ENCODE results near the gene SMAD9. TPM values are rescaled to one million over a fixed set of nuclear protein-coding genes. Genes with fewer than 3 reads are reported as not detected.
A peak's percentile ranks its signal among the peaks of the same experiment; 100 is the strongest.

SMAD9 gene
- total RNA-seq, 1 donor, result 4.7 TPM

DNA sequence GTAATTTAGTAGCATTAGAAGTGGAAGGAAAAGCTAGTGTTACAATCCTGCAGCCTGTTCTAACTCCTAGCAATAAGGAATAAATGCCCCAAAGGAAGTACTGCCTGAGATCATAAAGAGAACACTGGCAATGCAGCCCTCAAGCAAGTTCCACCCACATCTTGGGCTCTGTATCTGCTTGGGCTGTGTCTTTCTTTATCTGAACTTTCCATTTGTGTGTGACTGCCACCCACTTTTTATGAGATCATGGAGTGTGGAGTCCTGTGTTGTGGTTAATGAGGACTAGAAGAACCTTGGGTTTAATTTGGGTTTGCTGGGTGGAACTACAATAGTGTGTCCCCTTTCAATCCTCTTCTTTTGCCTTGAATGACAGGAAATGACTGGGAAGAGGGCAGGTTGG is 62.8 kb downstream of the SMAD9 start:
- no peak overlapping the region for H2AFZ ChIP-seq (ENCODE audit: low read length)

DNA sequence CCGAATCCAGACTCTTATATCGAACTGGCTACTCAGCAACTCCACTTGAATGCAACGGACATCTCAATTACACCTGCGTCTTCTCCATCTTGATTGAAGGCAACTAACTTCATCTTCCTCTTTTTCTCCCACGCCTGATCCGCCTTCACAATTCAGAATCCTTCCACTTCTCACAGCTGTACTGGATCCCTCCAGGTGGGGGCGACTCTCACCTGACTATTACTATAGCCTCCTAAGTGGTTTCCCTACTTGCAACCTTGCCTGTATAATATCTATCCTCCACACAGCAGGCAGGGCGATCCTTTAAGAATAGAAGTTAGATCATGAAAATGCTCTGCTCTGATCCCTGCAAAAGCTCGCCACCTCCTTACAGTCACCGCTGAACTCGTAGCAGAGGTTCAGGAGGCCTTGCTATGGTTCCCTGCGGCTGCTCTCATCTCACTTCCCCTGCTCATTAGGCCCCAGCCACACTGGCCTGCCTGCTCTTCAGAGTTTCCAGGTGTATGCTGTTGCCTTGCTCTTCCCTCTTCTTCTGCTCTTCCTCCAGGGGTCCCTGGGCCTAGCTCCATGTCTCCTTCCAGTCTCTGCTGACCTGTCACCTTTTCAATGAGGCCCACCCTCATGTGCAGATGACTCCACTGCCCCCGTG is 69.1 kb downstream of the SMAD9 start:
- no peak for DNase-seq (ENCODE audit: insufficient read length, low spot score, missing footprints)
- H2AFZ ChIP-seq (ENCODE audit: low read length), result no peak overlapping the region
- H3K79me2 ChIP-seq (ENCODE audit: insufficient read depth, low read length), result no peaks in the 10 kb centered on the region
- H3K4me1 ChIP-seq (ENCODE audit: insufficient read depth, low read length), result no peaks in the 10 kb centered on the region
- no peaks in the 10 kb centered on the region for H3K9me3 ChIP-seq (ENCODE audit: low read depth, low read length)
- peaks cover 6% of the 10 kb centered on the region for H3K36me3 ChIP-seq (ENCODE audit: insufficient read depth, low read length)
- H3K27me3 ChIP-seq (ENCODE audit: insufficient read depth, low read length), result no peaks in the 10 kb centered on the region
- no peaks in the 10 kb centered on the region for H4K20me1 ChIP-seq (ENCODE audit: insufficient read depth, low read length)
- TF ChIP-seq, protein P1, sequence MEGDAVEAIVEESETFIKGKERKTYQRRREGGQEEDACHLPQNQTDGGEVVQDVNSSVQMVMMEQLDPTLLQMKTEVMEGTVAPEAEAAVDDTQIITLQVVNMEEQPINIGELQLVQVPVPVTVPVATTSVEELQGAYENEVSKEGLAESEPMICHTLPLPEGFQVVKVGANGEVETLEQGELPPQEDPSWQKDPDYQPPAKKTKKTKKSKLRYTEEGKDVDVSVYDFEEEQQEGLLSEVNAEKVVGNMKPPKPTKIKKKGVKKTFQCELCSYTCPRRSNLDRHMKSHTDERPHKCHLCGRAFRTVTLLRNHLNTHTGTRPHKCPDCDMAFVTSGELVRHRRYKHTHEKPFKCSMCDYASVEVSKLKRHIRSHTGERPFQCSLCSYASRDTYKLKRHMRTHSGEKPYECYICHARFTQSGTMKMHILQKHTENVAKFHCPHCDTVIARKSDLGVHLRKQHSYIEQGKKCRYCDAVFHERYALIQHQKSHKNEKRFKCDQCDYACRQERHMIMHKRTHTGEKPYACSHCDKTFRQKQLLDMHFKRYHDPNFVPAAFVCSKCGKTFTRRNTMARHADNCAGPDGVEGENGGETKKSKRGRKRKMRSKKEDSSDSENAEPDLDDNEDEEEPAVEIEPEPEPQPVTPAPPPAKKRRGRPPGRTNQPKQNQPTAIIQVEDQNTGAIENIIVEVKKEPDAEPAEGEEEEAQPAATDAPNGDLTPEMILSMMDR (IDR thresholded peaks at IDR 0.05; ENCODE audit: extremely low read depth, low read depth, low read length), result peak; percentile 37
- no peak overlapping the region for H3K27ac ChIP-seq (ENCODE audit: low read depth, low read length)
- no peak overlapping the region for H3K4me3 ChIP-seq (ENCODE audit: insufficient read depth, low read length)
- no peak overlapping the region for H3K4me2 ChIP-seq (ENCODE audit: insufficient read depth, low read length)

More for the DNA sequence above, 62.8 kb downstream of the SMAD9 start:
- H3K79me2 ChIP-seq (ENCODE audit: insufficient read depth, low read length), result no peaks in the 10 kb centered on the region
- no peak overlapping the region for H3K4me2 ChIP-seq (ENCODE audit: insufficient read depth, low read length)
- H3K27ac ChIP-seq (ENCODE audit: low read depth, low read length), result no peak overlapping the region
- no peaks in the 10 kb centered on the region for H3K27me3 ChIP-seq (ENCODE audit: insufficient read depth, low read length)
- TF ChIP-seq, protein P1 (IDR thresholded peaks at IDR 0.05; ENCODE audit: extremely low read depth, low read depth, low read length), result no peak
- peaks cover 8% of the 10 kb centered on the region for H3K36me3 ChIP-seq (ENCODE audit: insufficient read depth, low read length)
- H3K4me3 ChIP-seq (ENCODE audit: insufficient read depth, low read length), result no peak overlapping the region
- DNase-seq (ENCODE audit: insufficient read length, low spot score, missing footprints), result no peak
- H3K4me1 ChIP-seq (ENCODE audit: insufficient read depth, low read length), result no peaks in the 10 kb centered on the region
- no peaks in the 10 kb centered on the region for H4K20me1 ChIP-seq (ENCODE audit: insufficient read depth, low read length)
- no peaks in the 10 kb centered on the region for H3K9me3 ChIP-seq (ENCODE audit: low read depth, low read length)

DNA sequence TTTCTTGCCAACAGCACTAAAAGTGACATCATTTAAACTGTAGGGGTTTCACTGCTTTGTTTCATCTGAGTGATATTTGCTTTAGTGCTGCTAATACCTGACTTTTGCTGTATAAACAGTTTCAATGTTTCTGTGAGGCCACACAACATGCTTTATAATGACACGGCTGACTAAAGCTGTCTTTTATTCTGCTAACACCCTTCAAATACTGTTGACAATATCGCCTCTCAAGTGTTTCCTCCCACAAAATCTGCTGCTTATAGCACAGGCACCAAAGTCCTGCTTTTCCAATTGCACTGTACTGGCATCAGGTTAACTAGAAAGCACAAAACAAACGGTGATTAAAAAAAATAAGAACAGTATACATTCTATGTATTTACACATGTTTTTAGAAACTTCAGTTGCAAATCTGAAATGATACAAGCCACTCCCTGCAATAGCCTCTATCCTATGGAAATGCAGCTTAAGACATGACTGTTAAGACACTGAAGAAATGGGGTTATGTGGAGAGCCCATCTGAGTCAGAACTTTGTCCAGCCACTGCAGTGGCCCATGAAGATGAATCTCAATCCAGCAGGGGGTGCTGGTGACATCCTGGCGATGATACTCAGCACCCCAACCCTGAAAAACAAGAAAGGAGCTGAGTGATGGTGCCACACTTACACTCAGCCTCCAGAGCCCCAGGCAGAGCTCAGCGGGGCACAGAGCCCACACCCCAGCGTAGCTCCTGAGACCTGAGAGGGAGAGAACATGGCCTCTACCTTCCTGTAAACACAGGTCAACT is 71.6 kb downstream of the SMAD9 start:
- Histone ChIP-seq H2AFZ (ENCODE audit: low read length) (no peak overlapping the region), H3K27me3 (ENCODE audit: insufficient read depth, low read length) (no peaks in the 10 kb centered on the region), H3K4me3 (ENCODE audit: insufficient read depth, low read length) (no peak overlapping the region), H3K4me2 (ENCODE audit: insufficient read depth, low read length) (no peak overlapping the region), H3K79me2 (ENCODE audit: insufficient read depth, low read length) (no peaks in the 10 kb centered on the region), H3K9me3 (ENCODE audit: low read depth, low read length) (no peaks in the 10 kb centered on the region), H3K27ac (ENCODE audit: low read depth, low read length) (no peak overlapping the region), H3K36me3 (ENCODE audit: insufficient read depth, low read length) (peaks cover 6% of the 10 kb centered on the region), H4K20me1 (ENCODE audit: insufficient read depth, low read length) (no peaks in the 10 kb centered on the region), H3K4me1 (ENCODE audit: insufficient read depth, low read length) (no peaks in the 10 kb centered on the region)
- TF ChIP-seq, protein P1 (IDR thresholded peaks at IDR 0.05; ENCODE audit: extremely low read depth, low read depth, low read length), result peak; percentile 50
- no peak for DNase-seq (ENCODE audit: insufficient read length, low spot score, missing footprints)

DNA sequence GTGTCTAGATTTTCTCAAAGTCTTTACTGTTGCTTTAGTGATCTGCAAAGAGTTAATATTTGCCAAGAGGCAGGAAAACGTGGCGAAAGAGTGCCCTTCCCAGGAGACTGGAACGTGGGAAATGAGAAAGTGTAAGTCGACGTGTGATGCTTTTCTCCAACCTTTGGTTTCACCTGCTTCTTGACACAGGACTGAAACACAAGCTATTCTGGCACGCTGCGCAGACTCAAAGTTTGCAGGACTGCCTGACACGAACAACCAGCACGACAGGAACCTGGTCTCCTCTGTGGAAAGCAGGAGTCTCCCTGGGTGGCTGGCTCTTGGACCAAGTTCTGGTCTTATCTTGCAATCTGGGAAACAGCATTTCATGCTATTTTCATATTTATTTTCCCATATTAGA is 72.4 kb downstream of the SMAD9 start:
- no peaks in the 10 kb centered on the region for H3K9me3 ChIP-seq (ENCODE audit: low read depth, low read length)
- no peak overlapping the region for H3K27ac ChIP-seq (ENCODE audit: low read depth, low read length)
- no peak for DNase-seq (ENCODE audit: insufficient read length, low spot score, missing footprints)
- no peak overlapping the region for H3K4me2 ChIP-seq (ENCODE audit: insufficient read depth, low read length)
- TF ChIP-seq, protein P1 (IDR thresholded peaks at IDR 0.05; ENCODE audit: extremely low read depth, low read depth, low read length), result no peak
- no peaks in the 10 kb centered on the region for H3K27me3 ChIP-seq (ENCODE audit: insufficient read depth, low read length)
- no peak overlapping the region for H3K4me3 ChIP-seq (ENCODE audit: insufficient read depth, low read length)
- no peaks in the 10 kb centered on the region for H3K4me1 ChIP-seq (ENCODE audit: insufficient read depth, low read length)
- no peaks in the 10 kb centered on the region for H3K79me2 ChIP-seq (ENCODE audit: insufficient read depth, low read length)
- H2AFZ ChIP-seq (ENCODE audit: low read length), result no peak overlapping the region
- H4K20me1 ChIP-seq (ENCODE audit: insufficient read depth, low read length), result no peaks in the 10 kb centered on the region
- H3K36me3 ChIP-seq (ENCODE audit: insufficient read depth, low read length), result peaks cover 4% of the 10 kb centered on the region

Measured in osteoblast (primary cell).